Inferior parietal cortex (tissue), 1 donor: Measurements from ENCODE around the gene CAMSAP3.
"Not testable (repeated sequence)": the region's sequence is repeated elsewhere in the genome, so short reads cannot be mapped to it uniquely, and the experiment has no call there.

Experiments used
- DNase-seq: peaks from one replicate; pipeline ENCODE4 v3.0.0-alpha.2; 2016; ENCODE audit errors: extremely low spot score

The CAMSAP3 gene

DNA sequence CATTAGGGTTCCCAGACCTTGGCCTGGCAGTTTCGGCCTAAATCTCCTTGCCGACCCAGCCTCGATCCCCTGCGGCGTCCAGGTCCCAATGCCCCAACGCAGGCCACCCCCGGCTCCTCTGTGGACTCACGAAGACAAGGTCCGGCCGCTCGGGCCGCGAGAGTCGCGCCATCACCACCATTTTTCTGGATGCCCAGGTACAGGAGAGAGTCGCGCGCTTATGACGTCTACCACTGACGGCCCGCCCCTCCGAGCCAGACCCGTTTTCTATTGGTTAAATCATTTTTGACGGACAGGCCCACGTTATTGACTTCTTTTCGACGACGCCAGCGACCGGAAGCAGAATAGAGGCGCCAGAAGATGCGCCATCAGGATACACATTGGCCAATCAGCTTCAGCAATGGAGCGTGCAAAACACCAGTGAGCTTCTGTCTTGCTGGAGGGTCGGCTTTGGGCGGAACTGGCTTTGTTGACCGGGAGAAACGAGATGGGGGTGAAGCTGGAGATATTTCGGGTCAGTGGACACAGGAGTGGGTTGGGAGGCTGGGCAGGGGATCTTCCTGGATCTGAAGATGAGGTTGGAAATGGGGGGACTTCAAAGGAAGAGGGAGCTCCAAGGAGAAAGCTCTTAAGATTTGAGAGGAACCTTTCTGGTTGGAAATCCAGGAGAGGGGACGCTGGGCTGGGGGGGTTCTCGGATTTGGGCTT lies 33.8 kb downstream of the CAMSAP3 start, which contains the start of the genes PET100 and XAB2:
Gene PET100 (plus strand): TSS at position 447 of the 708 bp plus-strand sequence. CDS start 41 bp downstream, at position 488.
Gene XAB2 (minus strand): TSS at position 199 of the 708 bp plus-strand sequence. CDS start 18 bp downstream, at position 181.
- DNase-seq = peak; percentile 99

DNA sequence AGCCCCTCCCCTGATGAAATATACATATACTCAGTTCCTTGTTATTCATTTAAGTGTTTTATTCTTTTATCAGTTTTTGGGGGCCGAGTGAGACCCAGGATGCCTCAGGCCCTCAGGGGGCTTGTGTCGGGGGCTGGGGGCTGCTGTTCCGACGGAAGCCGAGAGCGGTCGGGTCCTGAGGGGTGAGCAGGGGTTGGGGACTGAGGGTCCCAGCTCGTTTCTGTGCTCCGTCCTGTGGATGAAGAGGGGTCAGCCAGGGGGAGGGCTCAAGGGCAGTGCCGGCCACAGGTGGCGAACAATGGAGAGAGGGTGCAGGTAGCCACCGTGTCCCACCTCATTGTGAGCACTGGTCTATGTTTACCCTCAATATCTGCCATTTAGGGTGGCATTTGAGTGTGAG lies 35.9 kb downstream of the CAMSAP3 start:
- DNase-seq = no peak

DNA sequence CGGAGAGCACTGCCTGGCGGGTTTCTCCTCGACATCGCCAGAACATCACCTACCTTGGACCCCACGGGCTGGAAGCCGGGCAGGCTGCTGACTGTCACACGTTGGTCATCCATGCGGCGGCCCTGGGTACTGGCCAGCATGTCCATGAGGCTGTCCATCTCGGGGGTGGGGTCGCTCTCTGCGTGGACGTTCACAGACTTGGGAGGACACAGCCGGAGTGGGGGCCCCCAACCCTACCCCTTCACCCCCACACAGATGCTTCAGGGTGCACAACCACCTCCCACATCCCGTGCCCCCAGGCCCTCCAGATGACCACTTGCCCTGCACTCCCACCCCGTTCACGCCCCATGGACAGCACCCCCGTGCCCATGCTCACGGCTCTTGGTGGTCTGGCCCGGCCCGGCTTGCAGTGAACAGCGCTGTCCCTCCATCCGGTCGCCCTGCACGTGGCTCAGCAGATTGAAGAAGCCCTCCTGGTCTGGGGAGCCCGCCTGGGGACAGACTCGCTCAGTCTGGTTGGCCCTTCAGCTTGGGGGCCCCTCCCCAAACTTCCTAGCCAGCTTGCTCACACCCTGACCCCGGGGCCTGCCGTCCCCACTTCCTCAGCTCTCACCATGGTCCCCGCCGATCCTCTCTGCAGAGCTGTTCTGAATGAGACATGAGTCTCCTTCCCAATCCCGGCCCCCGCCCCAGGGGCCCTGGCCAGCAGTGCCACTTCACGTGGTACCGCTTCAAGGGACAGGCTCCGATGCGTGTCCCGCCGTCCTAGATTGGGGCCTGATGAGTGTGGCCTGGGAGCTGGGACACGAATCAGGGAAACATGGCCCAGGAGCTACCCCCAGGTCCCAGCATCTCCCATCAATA lies 36.9 kb downstream of the CAMSAP3 start:
- no peak for DNase-seq

DNA sequence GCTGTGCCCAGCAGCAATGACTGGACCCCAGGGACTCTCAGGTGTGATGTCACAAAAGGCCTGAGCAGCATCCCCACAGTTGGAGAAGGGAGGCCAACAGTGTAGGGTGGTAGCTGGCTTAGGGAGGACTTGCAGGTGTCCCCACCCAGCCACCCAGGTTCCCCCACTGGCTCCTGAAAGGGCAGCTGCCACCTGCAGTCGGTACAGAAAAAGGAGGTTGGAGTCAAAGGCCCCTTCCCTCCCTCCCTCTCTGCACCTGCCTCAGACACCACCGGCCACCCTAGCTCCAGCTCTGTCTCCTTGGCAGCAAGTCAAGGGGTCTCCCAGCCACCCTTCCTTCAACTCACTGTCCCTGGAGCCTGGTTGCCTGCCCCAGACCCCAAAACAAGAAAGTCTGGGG lies 38.0 kb downstream of the CAMSAP3 start, which contains the start of gene PCP2:
Gene PCP2 (minus strand): TSS at position 22 of the 400 bp plus-strand sequence. CDS start 262 bp downstream, outside the sequence.
- DNase-seq = no peak

DNA sequence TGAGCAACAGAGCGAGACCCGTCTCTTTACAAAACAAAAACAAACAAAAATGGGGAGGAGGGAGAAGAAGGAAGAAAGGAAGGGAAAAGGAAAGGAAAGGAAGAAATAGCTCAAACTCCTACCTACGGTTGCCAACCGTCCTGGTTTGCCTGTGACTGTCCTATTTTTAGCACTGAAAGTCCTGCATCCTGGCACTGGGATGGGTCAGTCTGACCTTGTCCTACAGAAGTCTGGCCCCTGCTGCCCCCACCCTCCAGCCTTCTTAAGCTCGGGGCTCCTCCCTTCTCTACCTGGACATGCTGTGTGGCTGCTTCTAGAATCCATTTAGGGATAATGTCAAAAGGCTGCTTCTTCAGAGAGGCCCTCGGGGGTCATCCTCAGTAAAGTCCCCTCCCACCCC lies 40.0 kb downstream of the CAMSAP3 start:
- no peak for DNase-seq

DNA sequence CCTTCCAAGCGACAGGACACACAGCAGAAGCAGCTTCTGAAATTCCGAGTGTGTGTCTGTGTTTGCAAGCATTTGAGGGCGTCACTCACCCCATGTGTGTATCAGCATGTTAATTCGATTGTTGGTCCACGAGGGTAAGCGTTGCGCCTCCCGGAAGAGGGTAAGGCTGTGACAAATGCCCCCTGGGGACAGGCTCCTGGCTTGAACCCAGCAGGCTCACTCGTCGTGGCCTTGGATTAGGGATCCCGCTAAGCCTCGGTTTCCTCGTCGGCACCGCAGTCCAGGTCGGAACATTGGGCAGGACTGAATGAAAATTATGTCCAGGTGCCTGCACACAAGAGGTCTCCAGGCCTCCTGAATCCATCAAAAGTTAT lies 40.6 kb downstream of the CAMSAP3 start:
- no peak for DNase-seq

GRCh38 chr19:7636691-7637373 lies 41.2 kb downstream of the CAMSAP3 start, which contains the start of gene STXBP2:
Gene STXBP2, plus strand, starts transcription at chr19:7637110. Its CDS starts 40 bp downstream, at chr19:7637150.
- no peak for DNase-seq

DNA sequence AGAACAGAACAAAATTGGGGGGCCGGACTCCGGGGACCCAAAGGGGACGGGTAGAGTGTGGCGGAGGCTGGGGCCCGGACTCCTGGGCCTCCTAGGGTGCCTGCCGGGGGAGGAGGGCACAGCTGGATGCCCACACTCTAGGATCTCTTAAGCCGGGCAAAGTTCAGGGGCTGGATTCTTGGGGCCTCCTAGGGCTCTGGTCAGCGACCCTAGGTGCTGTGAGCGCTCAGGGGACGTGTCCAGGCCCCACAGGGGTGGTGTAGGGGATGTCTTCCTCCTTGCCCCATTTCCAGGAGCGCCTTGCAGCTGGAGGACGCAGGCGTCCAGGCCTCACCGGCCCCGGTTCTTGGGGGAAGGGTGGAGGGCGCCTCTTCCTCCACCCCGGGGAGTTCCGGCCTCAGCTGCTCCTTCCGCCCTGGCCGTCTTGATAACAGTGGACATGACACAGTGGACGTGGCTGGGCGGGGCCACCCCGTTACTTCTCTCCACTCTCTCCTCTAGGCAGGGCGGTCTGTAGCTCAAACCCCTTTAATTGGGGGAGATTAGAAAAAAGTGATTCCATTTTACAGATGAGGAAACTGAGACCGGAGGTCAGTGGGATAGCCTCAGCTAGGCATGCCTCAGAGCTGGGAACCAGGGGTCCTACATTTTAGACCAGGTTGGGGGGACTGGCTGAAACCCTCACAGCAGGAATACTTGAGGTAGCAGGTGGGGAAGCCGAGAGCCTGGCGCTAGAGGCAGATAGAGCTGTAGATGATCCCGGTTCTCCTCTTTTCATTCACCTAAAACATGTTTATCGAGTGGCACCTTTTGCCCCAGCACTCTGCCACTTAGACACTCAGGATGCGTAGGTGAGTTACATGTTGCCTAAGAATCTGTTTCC lies 42.0 kb downstream of the CAMSAP3 start:
- DNase-seq = no peak

- DNase-seq = no peak
Observed at GRCh38 chr19:7638802-7639465, 43.3 kb downstream of the CAMSAP3 start.

- no peak for DNase-seq
Observed at GRCh38 chr19:7639863-7640348, 44.2 kb downstream of the CAMSAP3 start.

GRCh38 chr19:7640803-7641202 lies 45.1 kb downstream of the CAMSAP3 start:
- DNase-seq = no peak

- DNase-seq = no peak
Observed at GRCh38 chr19:7641290-7642276, 45.9 kb downstream of the CAMSAP3 start.

GRCh38 chr19:7642295-7643030 lies 46.8 kb downstream of the CAMSAP3 start:
- DNase-seq = no peak

DNA sequence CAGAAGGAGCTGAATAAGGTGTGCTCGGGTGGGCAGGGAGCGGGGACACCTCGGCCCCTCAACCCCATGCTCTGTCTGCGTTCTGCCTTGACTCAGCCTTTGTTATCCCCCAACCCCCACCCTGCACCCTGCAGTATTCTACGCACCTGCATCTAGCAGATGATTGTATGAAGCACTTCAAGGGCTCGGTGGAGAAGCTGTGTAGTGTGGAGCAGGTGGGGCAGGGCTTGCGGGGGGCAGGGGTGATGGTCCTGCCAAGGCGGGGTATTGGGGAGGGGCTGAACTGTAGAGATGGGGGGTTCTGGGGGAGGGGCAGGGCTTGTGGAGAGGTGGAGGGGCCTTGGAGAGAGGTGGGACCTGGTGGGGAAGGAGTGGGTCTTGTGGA lies 47.4 kb downstream of the CAMSAP3 start:
- DNase-seq = no peak

DNA sequence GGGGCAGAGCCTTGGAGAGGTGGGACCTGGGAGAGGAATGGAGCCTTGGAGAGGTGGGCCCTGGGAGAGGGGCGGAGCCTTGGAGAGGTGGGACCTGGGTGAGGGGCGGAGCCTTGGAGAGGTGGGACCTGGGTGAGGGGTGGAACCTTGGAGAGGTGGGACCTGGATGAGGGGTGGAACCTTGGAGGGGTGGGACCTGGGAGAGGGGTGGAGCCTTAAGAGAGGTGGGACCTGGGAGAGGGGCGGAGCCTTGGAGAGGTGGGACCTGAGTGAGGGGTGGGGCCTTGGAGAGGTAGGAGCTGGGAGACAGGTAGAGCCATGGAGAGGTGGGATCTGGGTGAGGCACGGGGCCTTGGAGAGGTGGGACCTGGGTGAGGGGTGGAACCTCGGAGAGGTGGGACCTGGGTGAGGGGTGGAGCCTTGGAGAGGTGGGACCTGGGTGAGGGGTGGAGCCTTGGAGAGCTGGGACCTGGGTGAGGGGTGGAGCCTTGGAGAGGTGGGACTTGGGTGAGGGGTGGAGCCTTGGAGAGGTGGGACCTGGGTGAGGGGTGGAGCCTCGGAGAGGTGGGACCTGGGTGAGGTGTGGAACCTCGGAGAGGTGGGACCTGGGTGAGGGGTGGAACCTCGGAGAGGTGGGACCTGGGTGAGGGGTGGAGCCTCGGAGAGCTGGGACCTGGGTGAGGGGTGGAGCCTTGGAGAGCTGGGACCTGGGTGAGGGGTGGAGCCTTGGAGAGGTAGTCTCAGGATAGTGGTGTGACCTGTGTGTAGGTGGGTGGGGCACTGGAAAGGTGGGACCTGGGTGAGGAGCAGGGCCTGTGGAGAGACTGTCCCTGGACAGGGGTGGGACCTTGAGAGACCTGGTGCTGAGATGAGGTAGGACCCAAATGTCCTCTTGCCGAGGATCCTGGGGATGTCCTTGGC lies 48.2 kb downstream of the CAMSAP3 start:
- DNase-seq = not testable (repeated sequence)

DNA sequence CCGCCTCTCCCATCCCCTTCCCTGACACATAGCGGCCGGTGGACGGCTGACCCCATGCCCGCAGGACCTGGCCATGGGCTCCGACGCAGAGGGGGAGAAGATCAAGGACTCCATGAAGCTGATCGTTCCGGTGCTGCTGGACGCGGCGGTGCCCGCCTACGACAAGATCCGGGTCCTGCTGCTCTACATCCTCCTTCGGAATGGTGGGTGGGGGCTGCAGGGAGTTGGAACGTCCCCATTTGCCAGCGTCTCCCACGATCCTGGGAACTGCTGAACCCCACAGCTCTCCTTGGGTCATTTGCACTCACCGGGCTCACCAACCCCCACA lies 48.9 kb downstream of the CAMSAP3 start:
- no peak for DNase-seq

DNA sequence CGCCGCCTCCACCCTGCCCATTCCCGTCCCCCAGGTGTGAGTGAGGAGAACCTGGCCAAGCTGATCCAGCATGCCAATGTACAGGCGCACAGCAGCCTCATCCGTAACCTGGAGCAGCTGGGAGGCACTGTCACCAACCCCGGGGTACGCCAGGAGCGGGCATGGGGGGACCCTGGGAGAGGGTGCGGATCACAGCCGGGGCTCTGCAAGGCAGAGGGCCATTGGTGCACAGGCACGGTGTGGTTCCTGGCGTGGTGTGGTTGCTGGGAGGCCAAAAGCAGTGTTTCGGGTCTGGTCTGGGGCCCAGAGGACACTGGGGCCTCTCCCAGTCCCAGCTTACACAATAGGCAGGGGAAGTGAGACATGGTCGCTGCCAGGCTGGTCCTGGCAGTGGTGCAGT lies 49.5 kb downstream of the CAMSAP3 start:
- no peak for DNase-seq
